ENCODE measurements around the gene CCL25.

The CCL25 gene

DNA sequence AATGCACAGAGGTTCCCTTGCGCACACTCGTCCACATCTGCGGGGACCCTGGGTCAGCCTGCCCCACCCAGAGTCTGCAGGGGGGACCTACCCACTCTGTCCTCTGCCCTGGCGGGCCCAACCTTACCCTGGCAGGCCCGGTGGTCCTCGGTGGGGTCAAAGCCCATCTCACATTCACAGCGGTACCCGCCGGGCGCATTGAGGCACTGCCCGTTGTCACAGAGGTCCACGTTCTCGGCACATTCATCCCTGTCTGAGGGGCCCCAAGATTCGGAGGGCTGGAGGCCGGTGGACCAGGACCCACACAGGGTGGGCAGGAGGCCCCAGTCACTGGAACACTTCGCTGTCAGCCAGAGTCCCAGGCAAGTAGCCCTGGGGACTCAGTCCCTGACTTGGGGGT lies 58.4 kb downstream of the CCL25 start:
- no peak for DNase-seq (ENCODE audit: low spot score)

- DNase-seq (ENCODE audit: low spot score) = no peak
Observed at GRCh38 chr19:8111376-8111775, 58.8 kb downstream of the CCL25 start.
